Fibroblast of lung (primary cell): ENCODE measurements around the gene XRRA1. TPM values are rescaled to one million over a fixed set of nuclear protein-coding genes. Genes with fewer than 3 reads are reported as not detected.

ENCODE experiments used
- DNase-seq, 2 donors: peaks; one replicate each; pipeline versions ENCODE4 v3.0.0 to v3.0.0-alpha.2; 2010; ENCODE audit warnings: low read depth in 2 of 2
- H2AFZ ChIP-seq: 2 replicates; pipeline ENCODE4 v1.5.1; 2012; ENCODE audit warnings: low read length, control low read depth, inconsistent platforms
- H3K27ac ChIP-seq: 2 replicates; pipeline ENCODE4 v1.5.1; 2011; ENCODE audit warnings: low read length, control low read depth; ENCODE audit not compliant: insufficient read depth
- H3K27me3 ChIP-seq: 2 replicates; pipeline ENCODE4 v1.5.1; 2011; ENCODE audit warnings: mild to moderate bottlenecking, low read length; ENCODE audit not compliant: control insufficient read depth, insufficient read depth
- H3K36me3 ChIP-seq: 2 replicates; pipeline ENCODE4 v1.5.1; 2011; ENCODE audit warnings: low read length; ENCODE audit not compliant: control insufficient read depth, insufficient read depth
- H3K4me1 ChIP-seq: 2 replicates; pipeline ENCODE4 v1.5.1; 2011; ENCODE audit warnings: low read length; ENCODE audit not compliant: control insufficient read depth, insufficient read depth; ENCODE audit errors: extremely low read depth
- H3K4me2 ChIP-seq: 2 replicates; pipeline ENCODE4 v1.5.1; 2011; ENCODE audit warnings: low read length, control low read depth; ENCODE audit not compliant: insufficient read depth; ENCODE audit errors: extremely low read depth
- H3K4me3 ChIP-seq, 4 experiments: fragments of 200-600 bp in 1 of 4; sonication (generic) in 1 of 4; replicated peaks in 1 of 4; 2 replicates each; pipeline ENCODE4 v1.5.1; 2011 to 2016; ENCODE audit warnings: low read length in 4 of 4, low read depth in 3 of 4, mild to moderate bottlenecking in 3 of 4, control low read depth in 2 of 4, inconsistent platforms in 1 of 4, mixed read lengths in 1 of 4; ENCODE audit not compliant: insufficient read depth in 1 of 4; ENCODE audit errors: control extremely low read depth in 1 of 4
- H3K79me2 ChIP-seq: 2 replicates; pipeline ENCODE4 v1.5.1; 2012; ENCODE audit warnings: mild to moderate bottlenecking, low read length, inconsistent platforms; ENCODE audit not compliant: control insufficient read depth, insufficient read depth
- H3K9ac ChIP-seq: 2 replicates; pipeline ENCODE4 v1.5.1; 2011; ENCODE audit warnings: mild to moderate bottlenecking, low read length, control low read depth; ENCODE audit not compliant: insufficient read depth
- H3K9me3 ChIP-seq: 2 replicates; pipeline ENCODE4 v1.5.1; 2012; ENCODE audit warnings: low read depth, low read length; ENCODE audit not compliant: control insufficient read depth, insufficient read depth
- H4K20me1 ChIP-seq: 2 replicates; pipeline ENCODE4 v1.5.1; 2011; ENCODE audit warnings: low read length; ENCODE audit not compliant: control insufficient read depth, insufficient read depth; ENCODE audit errors: extremely low read depth
- CTCF ChIP-seq, 2 donors: IDR thresholded peaks in 1 of 2; conservative IDR thresholded peaks in 1 of 2; 1 replicate in 1 of 2; 2 replicates in 1 of 2; pipeline ENCODE4 v1.5.1; 2011 to 2012; ENCODE audit warnings: low read length in 2 of 2, control low read depth in 1 of 2, inconsistent platforms in 1 of 2, low read depth in 1 of 2, mild to moderate bottlenecking in 1 of 2
- EZH2 ChIP-seq: IDR thresholded peaks from 2 replicates; pipeline ENCODE4 v1.5.1; 2012; ENCODE audit warnings: low read length, control low read depth, mild to moderate bottlenecking; ENCODE audit errors: missing control alignments
- polyA plus RNA-seq, 2 donors: library from polyadenylated mRNA; depleted of rRNA in 1 of 2; stranded (reverse) in 1 of 2; unstranded in 1 of 2; fragments of >200 nt; gene quantifications; 2 replicates each; pipeline ENCODE4 v1.2.1, GENCODE V29; 2011 to 2012; ENCODE audit warnings: missing spikeins in 1 of 2
- total RNA-seq: library from RNA; depleted of rRNA; stranded (reverse); fragments of >200 nt; gene quantifications from 2 replicates; pipeline ENCODE4 v1.2.1, GENCODE V29; 2014

XRRA1 gene
- total and polyA plus RNA-seq, 2 donors (not counting 1 experiment from before 2014, with no cell fraction given): 5.0 to 8.6 TPM

- DNase-seq: no peak
- Histone ChIP-seq H3K4me3 (no peak overlapping the region), H3K9me3 (no peaks in the 10 kb centered on the region), H3K4me1 (peaks cover 6% of the 10 kb centered on the region), H3K4me2 (no peak overlapping the region), H3K36me3 (no peaks in the 10 kb centered on the region), H3K27me3 (no peaks in the 10 kb centered on the region), H3K27ac (no peak overlapping the region), H3K9ac (no peak overlapping the region), H3K79me2 (no peaks in the 10 kb centered on the region), H4K20me1 (no peaks in the 10 kb centered on the region), H2AFZ (no peak overlapping the region)
- TF ChIP-seq CTCF (conservative IDR thresholded peaks at IDR 0.05 in 1 of 2, IDR thresholded peaks at IDR 0.05 in 1 of 2; ENCODE audit: low read depth in 1 of 2, low read length in 2 of 2): no peak
- no peak for TF ChIP-seq EZH2
Measured at GRCh38 chr11:74815966-74816365, 132.9 kb downstream of the XRRA1 start.

- H3K36me3 ChIP-seq: no peaks in the 10 kb centered on the region
- peaks cover 9% of the 10 kb centered on the region for H3K79me2 ChIP-seq
- H3K4me2 ChIP-seq: no peak overlapping the region
- no peaks in the 10 kb centered on the region for H3K9me3 ChIP-seq
- no peaks in the 10 kb centered on the region for H3K27me3 ChIP-seq
- no peak for DNase-seq
- H2AFZ ChIP-seq: no peak overlapping the region
- no peaks in the 10 kb centered on the region for H4K20me1 ChIP-seq
- no peak overlapping the region for H3K9ac ChIP-seq
- no peak overlapping the region for H3K4me3 ChIP-seq
- TF ChIP-seq EZH2: no peak
- no peak for TF ChIP-seq CTCF (conservative IDR thresholded peaks at IDR 0.05 in 1 of 2, IDR thresholded peaks at IDR 0.05 in 1 of 2; ENCODE audit: low read depth in 1 of 2, low read length in 2 of 2)
- H3K27ac ChIP-seq: no peak overlapping the region
- H3K4me1 ChIP-seq: no peaks in the 10 kb centered on the region
Measured at GRCh38 chr11:74809801-74810200, 139.1 kb downstream of the XRRA1 start.

- TF ChIP-seq EZH2 (no peak), CTCF (conservative IDR thresholded peaks at IDR 0.05 in 1 of 2, IDR thresholded peaks at IDR 0.05 in 1 of 2; ENCODE audit: low read depth in 1 of 2, low read length in 2 of 2) (no peak)
- Histone ChIP-seq H3K79me2 (peaks cover 18% of the 10 kb centered on the region), H4K20me1 (no peaks in the 10 kb centered on the region), H3K9me3 (no peaks in the 10 kb centered on the region), H2AFZ (no peak overlapping the region), H3K4me1 (no peaks in the 10 kb centered on the region), H3K27me3 (no peaks in the 10 kb centered on the region), H3K27ac (no peak overlapping the region), H3K36me3 (no peaks in the 10 kb centered on the region), H3K4me3 (no peak overlapping the region), H3K4me2 (no peak overlapping the region), H3K9ac (no peak overlapping the region)
- DNase-seq: no peak
Measured at GRCh38 chr11:74806267-74806666, 142.6 kb downstream of the XRRA1 start.
